Measurements from ENCODE around the gene ESR1. TPM values are rescaled to one million over a fixed set of nuclear protein-coding genes. Genes with fewer than 3 reads are reported as not detected.
A peak's percentile ranks its signal among the peaks of the same experiment; 100 is the strongest.

ESR1 gene
- total RNA-seq, 2 donors from 2014 or later: 0.47 to 0.67 TPM

GRCh38 chr6:152089992-152090391, 282.5 kb downstream of the ESR1 start:
- H3K27ac ChIP-seq: no peak overlapping the region
- H3K4me1 ChIP-seq: peaks cover 0 to 26% of the 10 kb centered on the region in 2 donors
- no peaks in the 10 kb centered on the region for H3K9me3 ChIP-seq
- TF ChIP-seq CTCF (IDR thresholded peaks at IDR 0.05): no peak
- DNase-seq (ENCODE audit: low spot score): no peak
- no peaks in the 10 kb centered on the region for H3K36me3 ChIP-seq
- H3K4me3 ChIP-seq: no peak overlapping the region
- no peaks in the 10 kb centered on the region for H3K27me3 ChIP-seq

- Histone ChIP-seq H3K27me3 (no peaks in the 10 kb centered on the region), H3K4me1 (peaks cover 0 to 31% of the 10 kb centered on the region in 2 donors), H3K27ac (peak overlapping the region in 1 of 2 donors; percentile 19), H3K9me3 (no peaks in the 10 kb centered on the region), H3K36me3 (no peaks in the 10 kb centered on the region), H3K4me3 (no peak overlapping the region)
- TF ChIP-seq CTCF (IDR thresholded peaks at IDR 0.05): no peak
- DNase-seq (ENCODE audit: low spot score): no peak
Observed at GRCh38 chr6:152091201-152091600, 283.7 kb downstream of the ESR1 start.

GRCh38 chr6:152091851-152092341, 284.4 kb downstream of the ESR1 start:
- peaks cover 0 to 31% of the 10 kb centered on the region in 2 donors for H3K4me1 ChIP-seq
- H3K9me3 ChIP-seq: no peaks in the 10 kb centered on the region
- DNase-seq (ENCODE audit: low spot score): no peak
- no peaks in the 10 kb centered on the region for H3K36me3 ChIP-seq
- H3K27me3 ChIP-seq: no peaks in the 10 kb centered on the region
- no peak for TF ChIP-seq CTCF (IDR thresholded peaks at IDR 0.05)
- H3K27ac ChIP-seq: peak overlapping the region; percentile 19 to 26
- H3K4me3 ChIP-seq: no peak overlapping the region

- TF ChIP-seq CTCF (IDR thresholded peaks at IDR 0.05): no peak
- H3K36me3 ChIP-seq: no peaks in the 10 kb centered on the region
- H3K4me3 ChIP-seq: no peak overlapping the region
- DNase-seq (ENCODE audit: low spot score): no peak
- no peaks in the 10 kb centered on the region for H3K9me3 ChIP-seq
- H3K27ac ChIP-seq: no peak overlapping the region
- H3K4me1 ChIP-seq: peaks cover 0 to 31% of the 10 kb centered on the region in 2 donors
- no peaks in the 10 kb centered on the region for H3K27me3 ChIP-seq
Observed at GRCh38 chr6:152093711-152094110, 286.2 kb downstream of the ESR1 start.

GRCh38 chr6:152094276-152094675, 286.8 kb downstream of the ESR1 start:
- no peaks in the 10 kb centered on the region for H3K9me3 ChIP-seq
- peaks cover 0 to 31% of the 10 kb centered on the region in 2 donors for H3K4me1 ChIP-seq
- no peak overlapping the region for H3K4me3 ChIP-seq
- no peak for DNase-seq (ENCODE audit: low spot score)
- no peak for TF ChIP-seq CTCF (IDR thresholded peaks at IDR 0.05)
- H3K36me3 ChIP-seq: no peaks in the 10 kb centered on the region
- no peaks in the 10 kb centered on the region for H3K27me3 ChIP-seq
- H3K27ac ChIP-seq: peak overlapping the region in 1 of 2 donors; percentile 63

GRCh38 chr6:152094992-152095592, 287.6 kb downstream of the ESR1 start:
- Histone ChIP-seq H3K4me1 (peaks cover 0 to 39% of the 10 kb centered on the region in 2 donors), H3K4me3 (no peak overlapping the region), H3K36me3 (no peaks in the 10 kb centered on the region), H3K9me3 (no peaks in the 10 kb centered on the region), H3K27me3 (no peaks in the 10 kb centered on the region), H3K27ac (peak overlapping the region; percentile 53 to 63)
- TF ChIP-seq CTCF (IDR thresholded peaks at IDR 0.05): no peak
- DNase-seq (ENCODE audit: low spot score): peak; percentile 93
